ENCODE results near the gene SIM2. TPM values are rescaled to one million over a fixed set of nuclear protein-coding genes. Genes with fewer than 3 reads are reported as not detected.

SIM2 gene
- total RNA-seq, 4 donors from 2014 or later: not detected

- Histone ChIP-seq H3K4me1 (peaks cover 0 to 60% (median 9%) of the 10 kb centered on the region in 4 donors), H3K4me3 (no peak overlapping the region), H3K9me3 (no peaks in the 10 kb centered on the region), H3K27me3 (peaks cover 0 to 88% of the 10 kb centered on the region in 2 donors), H3K27ac (no peak overlapping the region), H3K36me3 (no peaks in the 10 kb centered on the region)
- no peak for DNase-seq
- no peak for TF ChIP-seq POLR2A (IDR thresholded peaks at IDR 0.05)
- TF ChIP-seq CTCF (IDR thresholded peaks at IDR 0.05): no peak
Measured at GRCh38 chr21:36696390-36697059, 2.4 kb upstream of the SIM2 start.

- TF ChIP-seq POLR2A (IDR thresholded peaks at IDR 0.05) (no peak), CTCF (IDR thresholded peaks at IDR 0.05) (no peak)
- no peak for DNase-seq
- peaks cover 0 to 86% of the 10 kb centered on the region in 2 donors for H3K27me3 ChIP-seq
- no peak overlapping the region for H3K4me3 ChIP-seq
- peaks cover 0 to 61% (median 9%) of the 10 kb centered on the region in 4 donors for H3K4me1 ChIP-seq
- H3K27ac ChIP-seq: no peak overlapping the region
- no peaks in the 10 kb centered on the region for H3K9me3 ChIP-seq
- H3K36me3 ChIP-seq: no peaks in the 10 kb centered on the region
Measured at GRCh38 chr21:36697060-36697850, 1.7 kb upstream of the SIM2 start.

- DNase-seq: no peak
- Histone ChIP-seq H3K27ac (no peak overlapping the region), H3K36me3 (no peaks in the 10 kb centered on the region), H3K4me1 (peaks cover 0 to 56% (median 9%) of the 10 kb centered on the region in 4 donors), H3K4me3 (peak overlapping the region in 2 of 4 donors; percentile 41 to 47), H3K9me3 (no peaks in the 10 kb centered on the region), H3K27me3 (peaks cover 0 to 79% of the 10 kb centered on the region in 2 donors)
- TF ChIP-seq CTCF (IDR thresholded peaks at IDR 0.05) (no peak), POLR2A (IDR thresholded peaks at IDR 0.05) (no peak)
Measured at GRCh38 chr21:36697851-36698384, 997 bp upstream of the SIM2 start.

GRCh38 chr21:36698385-36698980 lies 432 bp upstream of the SIM2 start:
- Histone ChIP-seq H3K9me3 (no peaks in the 10 kb centered on the region), H3K36me3 (no peaks in the 10 kb centered on the region), H3K4me3 (peak overlapping the region in 3 of 4 donors; percentile 12 to 47 (median 41)), H3K4me1 (peaks cover 0 to 50% (median 9%) of the 10 kb centered on the region in 4 donors), H3K27ac (no peak overlapping the region), H3K27me3 (peaks cover 0 to 74% of the 10 kb centered on the region in 2 donors)
- no peak for TF ChIP-seq POLR2A (IDR thresholded peaks at IDR 0.05)
- no peak for TF ChIP-seq CTCF (IDR thresholded peaks at IDR 0.05)
- no peak for DNase-seq

GRCh38 chr21:36699546-36700294 lies 805 bp downstream of the SIM2 start:
- no peaks in the 10 kb centered on the region for H3K36me3 ChIP-seq
- H3K4me1 ChIP-seq: peaks cover 0 to 52% (median 9%) of the 10 kb centered on the region in 4 donors
- H3K9me3 ChIP-seq: no peaks in the 10 kb centered on the region
- no peak overlapping the region for H3K27ac ChIP-seq
- H3K4me3 ChIP-seq: peak overlapping the region in 2 of 4 donors; percentile 41 to 47
- TF ChIP-seq POLR2A (IDR thresholded peaks at IDR 0.05) (no peak), CTCF (IDR thresholded peaks at IDR 0.05) (no peak)
- DNase-seq: no peak
- H3K27me3 ChIP-seq: peaks cover 0 to 74% of the 10 kb centered on the region in 2 donors
